ENCODE measurements around the gene ARHGAP24. TPM values are rescaled to one million over a fixed set of nuclear protein-coding genes. Genes with fewer than 3 reads are reported as not detected.
A peak's percentile ranks its signal among the peaks of the same experiment; 100 is the strongest.

Gene ARHGAP24
- total and polyA plus RNA-seq, 3 donors from 2014 or later = 5.7 to 9.9 (median 9.4) TPM

DNA sequence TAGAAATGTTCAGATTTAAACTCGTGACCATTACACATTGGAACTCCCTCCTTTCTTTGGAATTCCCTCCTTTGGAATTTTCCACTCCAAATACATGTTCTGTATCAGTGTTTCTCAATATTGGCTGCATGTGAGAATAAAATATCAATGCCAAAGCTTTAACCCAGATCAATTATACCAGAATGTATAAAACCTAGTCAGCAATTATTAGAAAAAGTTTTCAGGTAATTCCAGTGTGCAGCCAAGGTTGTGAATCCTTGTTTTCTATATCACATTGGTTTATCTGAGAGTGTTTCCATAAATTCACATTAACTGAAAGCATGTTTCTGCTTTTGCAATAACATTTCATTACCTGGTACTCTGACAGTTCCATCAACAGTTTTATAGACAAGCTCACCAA is 490.6 kb downstream of the ARHGAP24 start:
- intact Hi-C loops (cut with DNase I; ENCODE audit: low total_unique reads) = loop anchor here (5.0 kb wide), 1 partner anchor 818 kb away; no protein-coding TSS in a partner anchor
- Histone ChIP-seq H3K4me1 (no peaks in the 10 kb centered on the region), H3K9me3 (no peaks in the 10 kb centered on the region), H3K27ac (no peak overlapping the region), H3K4me3 (no peak overlapping the region), H3K27me3 (no peaks in the 10 kb centered on the region), H3K36me3 (ENCODE audit: low read depth, missing control alignments) (no peaks in the 10 kb centered on the region)
- 88 to 92% methylated on average over 1 of the region's 1 CpG for WGBS, 2 donors
- TF ChIP-seq CTCF (IDR thresholded peaks at IDR 0.05) = no peak
- no peak for TF ChIP-seq POLR2A (IDR thresholded peaks at IDR 0.05)
- no peak for DNase-seq

- Histone ChIP-seq H3K9me3 (no peaks in the 10 kb centered on the region), H3K36me3 (ENCODE audit: low read depth, missing control alignments) (no peaks in the 10 kb centered on the region), H3K27me3 (no peaks in the 10 kb centered on the region), H3K27ac (no peak overlapping the region), H3K4me1 (no peaks in the 10 kb centered on the region), H3K4me3 (no peak overlapping the region)
- intact Hi-C loops (cut with DNase I; ENCODE audit: low total_unique reads) = loop anchor here (5.0 kb wide), 1 partner anchor 819 kb away; no protein-coding TSS in a partner anchor
- WGBS, 2 donors = 35 to 53% methylated on average over 2 of the region's 2 CpGs
- no peak for TF ChIP-seq POLR2A (IDR thresholded peaks at IDR 0.05)
- no peak for TF ChIP-seq CTCF (IDR thresholded peaks at IDR 0.05)
- DNase-seq = no peak
These were observed 491.4 kb downstream of the ARHGAP24 start for GRCh38 chr4:85966373-85966772.

DNA sequence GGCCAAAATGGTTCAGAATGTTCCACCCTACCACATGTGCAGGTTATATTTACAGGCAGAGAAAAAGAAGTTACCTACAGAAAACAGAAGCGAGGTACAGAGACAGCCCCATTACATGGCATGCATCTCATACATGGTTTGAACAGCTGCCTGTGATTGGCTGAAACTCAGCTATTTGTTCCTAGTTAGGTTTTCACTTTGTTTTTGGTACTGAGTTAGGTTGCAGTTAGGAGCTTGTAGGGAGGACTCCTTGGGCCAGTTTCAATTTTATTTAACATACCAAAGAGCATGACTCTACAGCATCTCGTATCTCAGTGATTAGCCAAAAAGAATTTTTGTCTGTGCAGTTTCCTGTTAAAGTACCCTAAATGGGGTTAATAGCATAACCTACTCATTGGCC is 492.9 kb downstream of the ARHGAP24 start:
- Histone ChIP-seq H3K4me3 (no peak overlapping the region), H3K27me3 (no peaks in the 10 kb centered on the region), H3K4me1 (no peaks in the 10 kb centered on the region), H3K27ac (no peak overlapping the region), H3K36me3 (ENCODE audit: low read depth, missing control alignments) (no peaks in the 10 kb centered on the region), H3K9me3 (no peaks in the 10 kb centered on the region)
- TF ChIP-seq POLR2A (IDR thresholded peaks at IDR 0.05) (no peak), CTCF (IDR thresholded peaks at IDR 0.05) (no peak)
- intact Hi-C loops (cut with DNase I; ENCODE audit: low total_unique reads) = loop anchor here (5.0 kb wide), 1 partner anchor 821 kb away; no protein-coding TSS in a partner anchor
- 54 to 58% methylated on average over 2 of the region's 2 CpGs for WGBS, 2 donors
- DNase-seq = no peak

- H3K36me3 ChIP-seq (ENCODE audit: low read depth, missing control alignments) = no peaks in the 10 kb centered on the region
- H3K4me1 ChIP-seq = no peaks in the 10 kb centered on the region
- intact Hi-C loops (cut with DNase I; ENCODE audit: low total_unique reads) = loop anchor here (5.0 kb wide), 1 partner anchor 822 kb away; no protein-coding TSS in a partner anchor
- H3K27ac ChIP-seq = no peak overlapping the region
- no peaks in the 10 kb centered on the region for H3K27me3 ChIP-seq
- 43 to 45% methylated on average over 3 of the region's 3 CpGs for WGBS, 2 donors
- no peaks in the 10 kb centered on the region for H3K9me3 ChIP-seq
- DNase-seq = no peak
- H3K4me3 ChIP-seq = no peak overlapping the region
- peak; percentile 21 to 53 (median 47) for TF ChIP-seq CTCF (IDR thresholded peaks at IDR 0.05)
- no peak for TF ChIP-seq POLR2A (IDR thresholded peaks at IDR 0.05)
These were observed 494.2 kb downstream of the ARHGAP24 start for GRCh38 chr4:85968945-85969819.
